GM21825 (cell line): ENCODE measurements around the gene MRPL14.

Source experiments
- ATAC-seq: cut with Tn5 transposase; IDR thresholded peaks from one replicate; pipeline ENCODE4 v1.9.1; 2021; ENCODE audit warnings: mild to moderate bottlenecking, moderate library complexity; ENCODE audit not compliant: unreplicated experiment

Gene MRPL14

GRCh38 chr6:44127186-44128019, at the start of gene MRPL14, which contains the start of gene TMEM63B:
MRPL14 (minus strand) TSS chr6:44127452; CDS start chr6:44116611, 10,841 bp downstream.
TMEM63B (plus strand) TSS chr6:44127554; CDS start chr6:44134585, 7,031 bp downstream.
- ATAC-seq, result peak; percentile 59

- no peak for ATAC-seq
These were observed 49.0 kb upstream of the MRPL14 start for GRCh38 chr6:44176130-44176761.

DNA sequence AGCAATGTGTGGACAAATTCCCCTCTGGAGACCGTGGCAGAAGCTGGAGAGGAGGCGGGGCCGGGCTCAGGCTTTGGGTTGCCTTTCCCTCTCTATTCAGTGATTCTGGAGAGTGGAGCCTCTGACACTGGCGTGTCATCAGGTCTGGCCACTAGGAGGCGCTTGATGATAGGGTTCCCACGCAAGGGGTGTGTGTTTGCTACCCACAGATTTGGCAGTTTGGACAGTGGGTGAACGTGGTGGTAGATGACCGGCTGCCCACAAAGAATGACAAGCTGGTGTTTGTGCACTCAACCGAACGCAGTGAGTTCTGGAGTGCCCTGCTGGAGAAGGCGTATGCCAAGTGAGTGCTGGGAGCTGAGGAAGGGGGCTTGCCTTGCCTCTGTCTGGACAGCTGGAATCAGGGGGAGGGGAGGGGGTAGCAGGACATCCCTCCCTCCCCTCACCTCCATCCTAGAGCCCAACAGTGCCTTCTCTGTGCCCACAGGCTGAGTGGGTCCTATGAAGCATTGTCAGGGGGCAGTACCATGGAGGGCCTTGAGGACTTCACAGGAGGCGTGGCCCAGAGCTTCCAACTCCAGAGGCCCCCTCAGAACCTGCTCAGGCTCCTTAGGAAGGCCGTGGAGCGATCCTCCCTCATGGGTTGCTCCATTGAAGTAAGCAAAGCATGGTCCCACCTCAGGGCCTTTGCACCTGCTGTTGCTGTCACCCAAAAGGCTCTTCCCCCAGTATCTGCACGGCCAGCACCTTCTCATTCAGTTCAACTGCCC, 45.7 kb upstream of the MRPL14 start:
- ATAC-seq, result peak; percentile 51

DNA sequence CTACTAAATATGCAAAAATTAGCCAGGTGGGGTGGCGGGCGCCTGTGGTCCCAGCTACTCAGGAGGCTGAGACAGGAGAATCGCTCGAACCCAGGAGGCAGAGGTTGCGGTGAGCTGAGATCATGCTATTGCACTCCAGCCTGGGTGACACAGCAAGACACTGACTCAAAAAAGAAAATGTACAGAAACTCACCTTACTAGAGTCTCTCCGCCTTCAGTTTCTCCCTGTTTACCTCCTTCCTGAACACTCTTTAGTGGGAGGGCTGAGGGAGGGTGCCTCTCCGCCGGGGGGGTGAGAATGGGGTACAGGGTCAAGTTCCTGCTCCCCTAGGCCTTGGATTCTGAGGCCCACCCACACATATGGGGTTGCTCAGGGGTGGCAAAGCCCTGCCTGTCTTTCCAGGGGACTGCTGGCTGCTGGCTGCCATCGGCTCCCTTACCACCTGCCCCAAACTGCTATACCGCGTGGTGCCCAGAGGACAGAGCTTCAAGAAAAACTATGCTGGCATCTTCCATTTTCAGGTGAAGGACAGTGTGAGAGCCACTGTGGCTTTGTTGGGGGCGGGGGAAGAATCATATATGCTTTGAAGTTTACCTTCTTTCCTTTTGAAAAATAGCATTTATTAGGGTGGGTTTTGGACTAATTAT, 44.8 kb upstream of the MRPL14 start:
- ATAC-seq, result no peak

GRCh38 chr6:44169886-44170570, 42.8 kb upstream of the MRPL14 start:
- ATAC-seq, result no peak

- ATAC-seq, result no peak
These were observed 41.9 kb upstream of the MRPL14 start for GRCh38 chr6:44169154-44169553.

- ATAC-seq, result no peak
These were observed 40.3 kb upstream of the MRPL14 start for GRCh38 chr6:44167567-44167966.

DNA sequence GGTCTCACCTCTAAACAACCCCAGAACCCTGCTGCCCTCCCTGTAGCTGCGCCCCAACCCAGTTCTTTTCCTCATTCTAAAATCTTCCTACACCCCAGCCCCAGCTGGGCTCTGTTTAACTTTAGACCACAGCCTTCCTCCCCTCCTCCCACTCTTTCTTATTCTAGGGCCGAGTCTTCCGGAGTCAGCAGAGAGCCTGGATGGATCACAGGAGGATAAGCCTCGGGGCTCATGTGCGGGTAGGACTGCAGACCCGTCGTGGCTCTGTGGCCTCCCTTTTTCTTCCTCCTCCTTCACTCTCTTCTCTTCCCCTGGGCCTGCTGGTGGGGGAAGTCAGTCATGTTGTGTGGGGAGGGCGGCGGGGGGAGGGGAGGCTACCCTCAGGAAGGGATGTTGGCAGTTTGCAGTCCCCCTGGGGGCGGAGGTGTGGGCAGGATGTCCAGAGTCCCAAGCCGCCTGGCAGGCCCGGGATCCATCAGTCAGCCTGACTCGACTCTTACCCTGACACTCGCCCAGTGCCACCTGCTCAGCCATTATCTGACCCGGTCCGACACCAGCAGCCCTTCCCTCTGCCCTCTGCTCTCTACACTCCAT, 39.4 kb upstream of the MRPL14 start:
- no peak for ATAC-seq

DNA sequence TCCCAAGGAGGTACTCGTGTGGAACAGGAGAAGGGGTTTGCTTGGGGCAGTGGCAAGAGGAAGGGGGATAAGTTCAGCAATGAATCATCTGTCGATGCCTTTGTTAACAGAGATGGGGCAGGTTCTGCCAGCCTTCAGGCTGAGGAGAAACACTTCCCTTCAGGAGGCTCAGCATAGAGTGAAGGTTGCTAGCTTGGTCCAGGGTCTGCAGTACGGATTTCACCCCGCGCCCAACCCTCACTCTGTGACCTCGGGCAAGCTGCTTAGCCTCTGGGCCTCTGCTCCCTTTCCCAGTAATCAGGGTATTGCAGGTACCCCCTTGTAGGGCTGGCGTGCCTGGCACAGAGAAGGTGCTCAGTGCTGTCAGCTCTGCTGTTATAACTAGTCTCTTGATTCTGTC, 38.9 kb upstream of the MRPL14 start:
- no peak for ATAC-seq

- ATAC-seq, result no peak
These were observed 35.8 kb upstream of the MRPL14 start for GRCh38 chr6:44162876-44163625.

GRCh38 chr6:44161997-44162338, 34.7 kb upstream of the MRPL14 start:
- no peak for ATAC-seq

GRCh38 chr6:44158770-44159228, 31.5 kb upstream of the MRPL14 start, which contains the start of gene CAPN11:
CAPN11 (plus strand) TSS chr6:44158820; CDS start chr6:44158849, 29 bp downstream.
- ATAC-seq, result no peak

DNA sequence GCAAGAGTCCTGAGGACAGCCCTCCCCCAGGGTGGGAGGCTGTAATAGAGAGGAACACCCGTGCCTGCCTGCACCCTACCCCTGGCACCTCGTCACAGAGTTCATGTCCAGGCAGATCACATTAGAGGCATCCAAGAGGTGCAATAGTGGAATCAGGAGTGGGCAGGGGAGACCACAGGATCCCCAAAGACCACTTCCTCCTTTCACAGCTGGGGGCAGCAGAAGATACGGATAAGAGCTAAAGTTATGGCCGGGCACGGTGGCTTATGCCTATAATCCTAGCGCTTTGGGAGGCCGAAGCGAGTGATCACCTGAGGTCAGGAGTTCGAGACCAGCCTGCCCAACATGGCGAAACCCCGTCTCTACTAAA, 29.9 kb upstream of the MRPL14 start:
- ATAC-seq, result no peak

- no peak for ATAC-seq
These were observed 29.4 kb upstream of the MRPL14 start for GRCh38 chr6:44156494-44157151.

DNA sequence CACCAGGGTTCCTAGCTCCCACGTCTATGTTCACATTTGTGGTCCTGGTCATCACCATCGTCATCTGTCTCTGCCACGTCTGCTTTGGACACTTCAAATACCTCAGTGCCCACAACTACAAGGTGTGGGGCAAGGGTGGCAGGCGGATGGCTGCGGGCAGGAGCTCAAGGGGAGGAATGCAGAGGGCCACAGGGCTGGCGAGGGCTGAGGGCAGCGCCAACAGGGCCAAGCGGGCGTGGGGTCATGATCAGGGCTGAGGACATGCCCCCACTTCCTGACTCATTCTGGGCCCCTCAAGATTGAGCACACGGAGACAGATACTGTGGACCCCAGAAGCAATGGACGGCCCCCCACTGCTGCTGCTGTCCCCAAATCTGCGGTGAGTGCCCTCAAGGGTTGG, 26.8 kb upstream of the MRPL14 start:
- no peak for ATAC-seq

DNA sequence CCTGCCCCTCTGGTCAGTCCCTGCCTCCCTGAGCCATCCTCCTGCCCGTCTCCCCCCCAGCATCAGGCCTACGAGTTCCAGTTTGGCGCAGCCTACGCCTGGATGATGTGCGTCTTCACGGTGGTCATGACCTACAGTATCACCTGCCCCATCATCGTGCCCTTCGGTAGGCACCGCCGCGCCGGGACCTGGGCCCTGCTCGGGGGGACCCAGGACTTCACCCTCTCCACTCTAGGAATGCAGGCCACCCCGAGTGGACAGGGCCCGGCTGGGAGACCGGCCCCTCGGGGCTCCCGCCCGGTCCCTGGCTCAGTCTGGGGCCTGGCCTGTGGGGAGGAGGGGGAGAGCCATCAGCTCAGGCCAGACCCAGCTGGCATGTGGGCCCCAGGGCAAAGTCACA, 25.3 kb upstream of the MRPL14 start:
- ATAC-seq, result no peak

DNA sequence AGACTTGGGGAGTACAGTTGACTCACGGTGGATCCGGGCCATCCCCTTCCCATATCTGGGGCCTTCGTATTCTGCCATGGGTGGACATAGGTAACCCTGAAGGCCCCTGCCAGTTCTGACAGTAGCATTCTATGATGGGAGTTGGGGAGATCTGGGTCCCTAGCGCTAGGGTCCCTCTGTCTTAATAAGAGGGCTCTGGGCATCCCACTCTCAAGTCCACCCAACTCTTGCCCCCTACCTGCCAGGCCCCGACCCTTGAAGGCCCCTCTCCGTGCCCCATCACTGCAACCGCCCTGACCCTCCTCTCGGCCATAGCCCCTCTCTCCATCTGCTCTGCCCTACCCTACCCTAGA, 24.8 kb upstream of the MRPL14 start:
- ATAC-seq, result no peak

DNA sequence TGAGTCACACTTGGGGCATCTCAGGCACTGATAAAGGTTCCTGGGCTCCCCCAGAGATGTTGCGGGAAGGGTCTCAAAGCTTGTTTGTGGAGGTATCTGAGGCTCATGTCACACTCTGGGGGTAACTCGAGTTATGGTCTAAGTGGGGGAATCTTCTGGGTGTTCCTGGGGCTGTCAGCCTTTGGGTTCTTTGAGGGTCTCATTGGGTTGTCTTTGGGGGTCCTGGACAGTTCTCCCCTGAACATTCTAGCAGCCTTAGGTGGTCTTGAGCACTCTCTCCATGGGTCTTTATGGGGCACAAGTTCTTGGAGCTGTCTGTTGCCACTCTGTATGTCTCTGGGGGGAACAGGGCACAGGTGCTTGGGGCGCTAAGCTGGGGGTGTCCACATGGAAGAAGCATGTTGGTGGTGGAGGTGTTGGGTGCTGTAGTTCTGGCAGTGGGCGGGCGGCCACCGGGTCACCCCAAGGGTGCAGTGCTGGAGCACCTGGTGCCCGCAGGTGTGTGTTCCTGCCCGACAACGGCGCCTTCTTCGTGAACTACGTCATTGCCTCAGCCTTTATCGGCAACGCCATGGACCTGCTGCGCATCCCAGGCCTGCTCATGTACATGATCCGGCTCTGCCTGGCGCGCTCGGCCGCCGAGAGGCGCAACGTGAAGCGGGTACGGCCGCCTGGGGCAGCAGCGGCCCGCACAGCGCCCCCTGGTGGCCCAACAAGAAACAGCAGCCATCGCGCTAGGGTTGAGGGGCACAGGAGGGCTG, 24.3 kb upstream of the MRPL14 start:
- no peak for ATAC-seq
